ENCODE measurements around the gene C22orf31.

The C22orf31 gene

DNA sequence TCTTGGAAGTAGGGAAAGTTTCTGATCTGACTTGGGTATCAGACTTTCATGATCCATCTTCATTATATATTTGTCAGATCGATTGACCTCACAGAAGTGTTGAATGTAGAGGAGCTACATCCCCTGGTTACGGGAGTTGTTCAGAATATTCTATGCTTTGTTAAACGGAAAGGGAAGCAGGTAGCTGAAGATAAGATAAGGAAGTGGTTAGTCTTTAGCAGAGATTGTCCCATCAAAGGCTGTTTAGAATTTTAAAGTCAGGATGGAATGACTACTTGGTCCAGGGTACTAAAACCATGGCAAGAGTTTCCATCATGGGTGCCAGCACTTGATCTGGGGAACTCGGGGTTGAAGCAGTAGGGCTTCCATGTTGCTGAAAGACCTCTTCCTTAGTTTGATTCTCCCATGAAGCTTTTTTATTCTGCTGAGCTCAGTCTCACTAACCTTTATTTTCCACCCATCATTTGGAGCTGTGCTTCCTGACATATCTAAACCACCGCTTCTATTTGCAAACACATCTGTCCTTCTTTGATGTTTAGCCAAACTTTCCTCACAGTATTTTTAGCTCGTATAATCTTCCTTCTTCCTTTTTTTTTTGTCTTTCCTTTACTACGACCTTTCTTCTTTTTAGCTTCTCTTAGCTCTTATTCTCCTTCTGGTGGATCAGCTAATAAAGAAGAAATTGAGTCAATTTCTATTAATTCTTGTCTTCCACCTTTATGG, 4.0 kb upstream of the C22orf31 start:
- no peaks in the 10 kb centered on the region for H4K20me1 ChIP-seq (ENCODE audit: insufficient read depth, low read length)
- H3K4me2 ChIP-seq (ENCODE audit: low read depth, low read length): no peak overlapping the region
- H3K4me1 ChIP-seq (ENCODE audit: low read length): no peaks in the 10 kb centered on the region
- no peaks in the 10 kb centered on the region for H3K9me3 ChIP-seq (replicated peaks; ENCODE audit: insufficient read depth, low read length)
- no peak overlapping the region for H3K9ac ChIP-seq (ENCODE audit: low read length)
- no peaks in the 10 kb centered on the region for H3K9me2 ChIP-seq (replicated peaks; ENCODE audit: insufficient read depth, low read length)
- DNase-seq: no peak
- H3K79me2 ChIP-seq (ENCODE audit: low read length): no peaks in the 10 kb centered on the region
- H3K36me3 ChIP-seq (replicated peaks; ENCODE audit: insufficient read depth, low read length): no peaks in the 10 kb centered on the region
- no peaks in the 10 kb centered on the region for H3F3A ChIP-seq (ENCODE audit: insufficient read depth, low read length)
- H3K27me3 ChIP-seq (replicated peaks; ENCODE audit: insufficient read depth, low read length): no peaks in the 10 kb centered on the region
- no peak for TF ChIP-seq EZH2phosphoT487 (IDR thresholded peaks at IDR 0.05; ENCODE audit: low read length)
- TF ChIP-seq, protein P1, sequence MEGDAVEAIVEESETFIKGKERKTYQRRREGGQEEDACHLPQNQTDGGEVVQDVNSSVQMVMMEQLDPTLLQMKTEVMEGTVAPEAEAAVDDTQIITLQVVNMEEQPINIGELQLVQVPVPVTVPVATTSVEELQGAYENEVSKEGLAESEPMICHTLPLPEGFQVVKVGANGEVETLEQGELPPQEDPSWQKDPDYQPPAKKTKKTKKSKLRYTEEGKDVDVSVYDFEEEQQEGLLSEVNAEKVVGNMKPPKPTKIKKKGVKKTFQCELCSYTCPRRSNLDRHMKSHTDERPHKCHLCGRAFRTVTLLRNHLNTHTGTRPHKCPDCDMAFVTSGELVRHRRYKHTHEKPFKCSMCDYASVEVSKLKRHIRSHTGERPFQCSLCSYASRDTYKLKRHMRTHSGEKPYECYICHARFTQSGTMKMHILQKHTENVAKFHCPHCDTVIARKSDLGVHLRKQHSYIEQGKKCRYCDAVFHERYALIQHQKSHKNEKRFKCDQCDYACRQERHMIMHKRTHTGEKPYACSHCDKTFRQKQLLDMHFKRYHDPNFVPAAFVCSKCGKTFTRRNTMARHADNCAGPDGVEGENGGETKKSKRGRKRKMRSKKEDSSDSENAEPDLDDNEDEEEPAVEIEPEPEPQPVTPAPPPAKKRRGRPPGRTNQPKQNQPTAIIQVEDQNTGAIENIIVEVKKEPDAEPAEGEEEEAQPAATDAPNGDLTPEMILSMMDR (IDR thresholded peaks at IDR 0.05; ENCODE audit: low read length): no peak
- no peak for TF ChIP-seq EZH2 (optimal IDR thresholded peaks at IDR 0.05; ENCODE audit: low read depth, low read length)
- H3K27ac ChIP-seq (ENCODE audit: low read length): no peak overlapping the region
- H2AFZ ChIP-seq (ENCODE audit: low read length): no peak overlapping the region
- no peak overlapping the region for H3K4me3 ChIP-seq (ENCODE audit: low read length)

DNA sequence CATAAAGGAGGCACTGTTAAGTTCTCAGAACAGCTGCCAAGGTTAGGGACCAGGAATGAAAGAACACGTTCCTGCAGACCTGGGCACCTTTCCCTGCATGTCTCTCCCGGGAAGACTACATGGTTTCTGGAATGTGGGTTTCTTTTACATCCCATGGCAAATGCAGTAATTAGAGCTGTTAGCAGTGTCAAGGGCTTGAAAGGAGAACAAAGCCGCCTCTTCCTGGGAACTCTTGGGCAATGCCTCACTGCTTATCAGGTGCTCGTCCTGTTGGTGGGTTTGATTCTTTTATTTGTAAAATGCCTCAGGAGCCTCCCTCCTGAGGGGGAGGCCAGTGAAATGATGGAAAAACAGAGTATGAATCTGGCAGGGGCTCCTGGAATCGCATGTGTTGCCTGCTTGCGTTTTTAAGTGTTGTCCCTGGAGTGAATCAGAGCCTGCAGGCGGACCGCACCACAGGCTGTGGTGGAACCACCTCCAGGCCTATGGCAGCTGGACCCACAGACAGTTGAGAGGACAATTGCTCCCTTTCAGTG, 723 bp upstream of the C22orf31 start:
- no peaks in the 10 kb centered on the region for H3K36me3 ChIP-seq (replicated peaks; ENCODE audit: insufficient read depth, low read length)
- H3K27ac ChIP-seq (ENCODE audit: low read length): no peak overlapping the region
- H3F3A ChIP-seq (ENCODE audit: insufficient read depth, low read length): no peaks in the 10 kb centered on the region
- no peaks in the 10 kb centered on the region for H3K9me3 ChIP-seq (replicated peaks; ENCODE audit: insufficient read depth, low read length)
- no peaks in the 10 kb centered on the region for H3K27me3 ChIP-seq (replicated peaks; ENCODE audit: insufficient read depth, low read length)
- H3K4me1 ChIP-seq (ENCODE audit: low read length): no peaks in the 10 kb centered on the region
- no peak overlapping the region for H2AFZ ChIP-seq (ENCODE audit: low read length)
- H3K4me3 ChIP-seq (ENCODE audit: low read length): no peak overlapping the region
- no peaks in the 10 kb centered on the region for H3K79me2 ChIP-seq (ENCODE audit: low read length)
- H3K9me2 ChIP-seq (replicated peaks; ENCODE audit: insufficient read depth, low read length): no peaks in the 10 kb centered on the region
- no peak overlapping the region for H3K9ac ChIP-seq (ENCODE audit: low read length)
- TF ChIP-seq, protein P1 (IDR thresholded peaks at IDR 0.05; ENCODE audit: low read length): no peak
- TF ChIP-seq EZH2phosphoT487 (IDR thresholded peaks at IDR 0.05; ENCODE audit: low read length) (no peak), EZH2 (optimal IDR thresholded peaks at IDR 0.05; ENCODE audit: low read depth, low read length) (no peak)
- no peak for DNase-seq
- no peaks in the 10 kb centered on the region for H4K20me1 ChIP-seq (ENCODE audit: insufficient read depth, low read length)
- H3K4me2 ChIP-seq (ENCODE audit: low read depth, low read length): no peak overlapping the region

DNA sequence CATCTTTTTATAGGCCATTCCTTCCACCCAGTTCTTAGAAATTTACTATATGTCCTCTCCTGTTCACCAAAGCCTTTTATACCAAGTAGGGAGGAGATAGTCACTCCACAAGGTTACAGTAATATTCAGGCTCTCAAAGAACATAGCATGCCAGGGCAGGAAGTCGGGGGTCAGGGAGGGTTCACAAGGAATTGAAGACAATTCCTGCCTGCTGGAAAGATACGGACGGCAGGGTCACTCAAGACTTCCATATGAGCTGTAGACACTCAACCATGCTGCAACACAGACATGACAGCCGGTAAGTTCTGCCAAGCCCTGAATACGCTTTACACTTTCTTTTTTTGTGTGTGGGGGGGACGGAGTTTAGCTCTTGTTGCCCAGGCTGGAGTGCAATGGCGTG, 700 bp downstream of the C22orf31 start:
- Histone ChIP-seq H3K36me3 (replicated peaks; ENCODE audit: insufficient read depth, low read length) (no peaks in the 10 kb centered on the region), H3K79me2 (ENCODE audit: low read length) (no peaks in the 10 kb centered on the region), H3K4me2 (ENCODE audit: low read depth, low read length) (no peak overlapping the region), H3K27ac (ENCODE audit: low read length) (no peak overlapping the region), H2AFZ (ENCODE audit: low read length) (no peak overlapping the region), H3K4me3 (ENCODE audit: low read length) (no peak overlapping the region), H3F3A (ENCODE audit: insufficient read depth, low read length) (no peaks in the 10 kb centered on the region), H3K27me3 (replicated peaks; ENCODE audit: insufficient read depth, low read length) (no peaks in the 10 kb centered on the region), H3K9me3 (replicated peaks; ENCODE audit: insufficient read depth, low read length) (no peaks in the 10 kb centered on the region), H4K20me1 (ENCODE audit: insufficient read depth, low read length) (no peaks in the 10 kb centered on the region), H3K9me2 (replicated peaks; ENCODE audit: insufficient read depth, low read length) (no peaks in the 10 kb centered on the region), H3K4me1 (ENCODE audit: low read length) (no peaks in the 10 kb centered on the region), H3K9ac (ENCODE audit: low read length) (no peak overlapping the region)
- TF ChIP-seq EZH2phosphoT487 (IDR thresholded peaks at IDR 0.05; ENCODE audit: low read length): no peak
- TF ChIP-seq, protein P1 (IDR thresholded peaks at IDR 0.05; ENCODE audit: low read length): no peak
- TF ChIP-seq EZH2 (optimal IDR thresholded peaks at IDR 0.05; ENCODE audit: low read depth, low read length): no peak
- no peak for DNase-seq

Data from MM.1S (cell line).